Astrocyte of the cerebellum (primary cell): ENCODE measurements around the gene CCDC178.

Experiments
- DNase-seq: peaks from one replicate; pipeline ENCODE4 v3.0.0-alpha.2; 2011; ENCODE audit warnings: low read depth
- H3K4me3 ChIP-seq: 2 replicates; pipeline ENCODE4 v1.5.1; 2011; ENCODE audit warnings: mild to moderate bottlenecking, low read depth, low read length, moderate library complexity
- in situ Hi-C: cut with HindIII; loops from 2 replicates; pipeline ENCODE4 v1.10.0; 2017; ENCODE audit warnings: low sequenced_read_pairs
- TF ChIP-seq, protein P1 (sequence below): IDR thresholded peaks from 2 replicates; pipeline ENCODE4 v1.5.1; 2012; ENCODE audit warnings: low read length, low read depth, moderate library complexity, mild to moderate bottlenecking; ENCODE audit errors: missing control alignments

The CCDC178 gene

DNA sequence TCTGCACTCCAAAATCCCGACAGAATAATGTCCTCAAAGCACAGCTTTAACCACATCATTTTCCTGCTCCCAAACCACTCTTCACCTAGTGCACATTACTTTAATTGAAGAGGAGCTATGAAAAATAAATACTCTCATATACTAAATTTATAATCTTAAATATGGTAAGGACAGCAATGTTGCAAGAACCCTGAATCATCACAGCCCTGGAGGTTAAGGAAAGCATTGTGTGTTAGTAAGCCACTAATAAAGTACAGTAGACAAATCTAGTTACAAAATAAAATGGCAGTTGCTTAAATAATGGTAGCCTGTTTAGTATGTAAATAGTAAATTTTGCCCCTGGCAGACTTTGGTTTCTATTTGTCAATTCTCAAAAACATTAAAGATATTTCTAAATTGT is 27.0 kb upstream of the CCDC178 start:
- in situ Hi-C loops, result no loop called here
- H3K4me3 ChIP-seq, result no peak overlapping the region
- DNase-seq, result no peak
- TF ChIP-seq, protein P1, sequence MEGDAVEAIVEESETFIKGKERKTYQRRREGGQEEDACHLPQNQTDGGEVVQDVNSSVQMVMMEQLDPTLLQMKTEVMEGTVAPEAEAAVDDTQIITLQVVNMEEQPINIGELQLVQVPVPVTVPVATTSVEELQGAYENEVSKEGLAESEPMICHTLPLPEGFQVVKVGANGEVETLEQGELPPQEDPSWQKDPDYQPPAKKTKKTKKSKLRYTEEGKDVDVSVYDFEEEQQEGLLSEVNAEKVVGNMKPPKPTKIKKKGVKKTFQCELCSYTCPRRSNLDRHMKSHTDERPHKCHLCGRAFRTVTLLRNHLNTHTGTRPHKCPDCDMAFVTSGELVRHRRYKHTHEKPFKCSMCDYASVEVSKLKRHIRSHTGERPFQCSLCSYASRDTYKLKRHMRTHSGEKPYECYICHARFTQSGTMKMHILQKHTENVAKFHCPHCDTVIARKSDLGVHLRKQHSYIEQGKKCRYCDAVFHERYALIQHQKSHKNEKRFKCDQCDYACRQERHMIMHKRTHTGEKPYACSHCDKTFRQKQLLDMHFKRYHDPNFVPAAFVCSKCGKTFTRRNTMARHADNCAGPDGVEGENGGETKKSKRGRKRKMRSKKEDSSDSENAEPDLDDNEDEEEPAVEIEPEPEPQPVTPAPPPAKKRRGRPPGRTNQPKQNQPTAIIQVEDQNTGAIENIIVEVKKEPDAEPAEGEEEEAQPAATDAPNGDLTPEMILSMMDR, result no peak

DNA sequence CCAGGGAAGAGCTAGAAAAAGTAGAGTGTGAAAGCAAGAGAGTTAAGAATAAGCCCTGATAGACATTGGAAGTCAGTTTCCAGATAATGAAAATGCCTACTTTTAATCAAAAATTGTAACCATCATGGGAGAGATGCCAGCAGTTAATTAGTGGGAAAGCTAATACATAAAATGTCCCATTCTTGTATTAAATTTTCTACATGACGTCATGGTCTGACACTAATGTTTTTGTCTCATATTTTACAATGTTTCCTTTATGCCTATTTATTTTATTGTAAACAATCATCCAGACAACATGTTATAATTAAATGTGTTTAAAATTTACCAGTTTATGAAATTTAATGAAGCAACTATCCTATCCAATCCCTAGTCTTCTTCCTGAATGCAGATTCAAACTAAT is 26.3 kb upstream of the CCDC178 start:
- no peak overlapping the region for H3K4me3 ChIP-seq
- TF ChIP-seq, protein P1, result no peak
- DNase-seq, result no peak
- in situ Hi-C loops, result no loop called here

DNA sequence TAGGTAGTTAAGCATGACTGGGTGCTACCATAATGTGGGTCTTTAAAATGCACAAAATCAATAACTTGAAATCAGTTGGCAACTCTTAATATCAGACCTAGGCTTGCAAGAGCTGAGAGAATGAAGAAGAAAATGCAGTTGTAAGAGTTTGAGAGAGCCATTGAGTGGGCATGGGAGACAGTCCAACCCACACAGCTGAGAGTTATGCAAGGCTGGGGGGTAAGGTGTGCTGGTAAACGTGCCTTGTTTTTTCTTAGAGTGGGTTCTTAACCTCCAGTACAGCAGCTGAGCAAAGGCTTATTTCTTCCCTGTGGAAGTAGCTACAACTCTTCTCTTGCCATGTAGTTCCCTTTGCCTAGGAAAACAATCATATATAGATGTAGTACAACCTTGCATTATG is 20.2 kb upstream of the CCDC178 start:
- no peak for DNase-seq
- TF ChIP-seq, protein P1, result no peak
- in situ Hi-C loops, result no loop called here
- no peak overlapping the region for H3K4me3 ChIP-seq

DNA sequence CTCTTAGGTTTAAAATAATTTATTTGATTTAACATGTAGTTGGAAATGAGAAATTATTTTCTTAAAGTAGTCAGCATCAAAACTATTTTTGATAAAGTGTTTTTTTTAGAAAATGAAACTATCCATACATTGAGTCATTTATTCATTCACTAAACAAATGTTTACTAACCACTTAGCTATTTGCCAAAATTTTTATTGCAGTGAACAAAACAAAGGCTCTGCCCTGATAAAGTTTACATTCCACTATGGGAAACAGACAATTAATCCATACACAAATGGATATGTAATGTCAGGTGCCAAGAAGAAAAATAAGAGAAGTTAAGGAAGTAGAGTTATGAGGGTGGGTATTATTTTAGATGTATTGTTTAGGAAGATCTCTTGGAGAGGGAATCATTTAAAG is 19.1 kb upstream of the CCDC178 start:
- TF ChIP-seq, protein P1, result no peak
- DNase-seq, result no peak
- no peak overlapping the region for H3K4me3 ChIP-seq
- in situ Hi-C loops, result no loop called here

DNA sequence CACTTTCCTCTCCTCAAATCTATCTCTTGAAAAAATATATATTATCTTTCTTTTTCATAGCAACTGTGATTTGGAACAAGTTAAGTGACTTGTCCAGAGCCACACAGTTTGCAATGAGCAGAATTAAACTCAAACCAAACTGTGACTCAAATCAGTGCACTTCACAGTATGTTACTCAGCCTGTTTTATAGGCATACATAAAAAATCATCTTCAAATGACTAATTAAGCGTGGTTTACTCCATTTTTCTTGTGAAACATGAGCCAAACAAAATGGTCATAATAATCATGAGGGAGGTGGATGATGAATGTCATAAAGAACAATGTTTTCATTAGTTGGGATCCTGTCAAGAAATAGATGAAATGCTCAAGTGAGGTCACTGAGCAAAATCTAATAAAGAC is 6.1 kb upstream of the CCDC178 start:
- TF ChIP-seq, protein P1, result no peak
- in situ Hi-C loops, result no loop called here

DNA sequence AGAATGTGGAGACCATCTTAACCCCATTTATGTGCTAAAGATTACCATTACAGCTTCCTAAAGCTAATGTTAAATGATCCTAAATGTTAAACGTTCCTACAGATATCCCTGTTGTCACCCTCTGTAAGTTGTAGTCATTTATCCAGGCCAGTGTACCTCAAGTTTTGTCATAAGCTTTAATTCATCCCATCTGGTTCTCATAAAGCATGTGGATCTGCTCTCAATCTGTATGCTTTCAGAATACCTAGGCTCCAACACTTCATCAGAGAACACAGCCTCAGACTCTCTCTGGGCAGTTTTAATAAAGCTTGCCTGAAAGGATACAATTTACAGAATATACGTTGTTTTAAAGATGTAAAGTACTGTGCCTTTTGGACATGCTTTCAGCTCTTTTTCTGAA is 4.2 kb upstream of the CCDC178 start:
- in situ Hi-C loops, result no loop called here
- TF ChIP-seq, protein P1, result no peak

More for the DNA sequence above, 6.1 kb upstream of the CCDC178 start:
- no peak for DNase-seq
- no peak overlapping the region for H3K4me3 ChIP-seq

DNA sequence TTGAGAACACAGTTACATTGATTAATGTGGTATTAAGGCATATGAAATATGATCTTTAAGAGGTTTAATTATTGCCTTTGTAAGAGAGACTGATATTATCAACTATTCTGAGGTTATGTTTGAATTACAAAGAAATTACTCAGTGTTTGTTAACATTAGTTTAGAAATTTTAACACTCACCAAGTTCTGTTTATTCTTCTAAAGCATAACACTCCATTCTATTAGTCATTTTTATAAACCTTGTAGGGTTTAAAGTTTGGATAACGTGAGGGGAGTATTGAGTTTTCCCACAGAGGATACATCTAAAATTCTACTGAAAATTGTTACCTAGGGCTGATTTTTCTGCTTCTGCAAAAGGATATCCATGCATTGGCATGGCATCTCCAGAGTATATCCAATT is 7.7 kb downstream of the CCDC178 start:
- H3K4me3 ChIP-seq, result no peak overlapping the region
- DNase-seq, result no peak
- TF ChIP-seq, protein P1, result no peak
- in situ Hi-C loops, result no loop called here

More for the DNA sequence above, 4.2 kb upstream of the CCDC178 start:
- DNase-seq, result no peak
- H3K4me3 ChIP-seq, result no peak overlapping the region
